Body of pancreas (tissue), 4 donors: ENCODE results near the gene OTULINL.

Experiments used
- CTCF ChIP-seq, 7 experiments: fragments of 450-650 bp in 4 of 7; fragments of 200-600 bp in 3 of 7; sonication (generic) in 3 of 7; IDR thresholded peaks; one replicate each; pipeline ENCODE4 v1.5.1; 2016 to 2019; ENCODE audit warnings: antibody characterized with exemption in 7 of 7
- POLR2A ChIP-seq, 3 donors: fragments of 450-650 bp; IDR thresholded peaks; one replicate each; pipeline ENCODE4 v1.6.1; 2016; ENCODE audit warnings: antibody characterized with exemption in 3 of 3, mild to moderate bottlenecking in 2 of 3

- TF ChIP-seq CTCF (IDR thresholded peaks at IDR 0.05) (no peak), POLR2A (IDR thresholded peaks at IDR 0.05) (no peak)
These were observed 18.0 kb downstream of the OTULINL start for GRCh38 chr5:14599476-14600127.
